ENCODE measurements around the gene TMEM221.

Gene TMEM221

GRCh38 chr19:17394891-17395415, 53.5 kb downstream of the TMEM221 start:
- DNase-seq (ENCODE audit: low read depth) = peak; percentile 33

GRCh38 chr19:17393914-17394313, 54.6 kb downstream of the TMEM221 start, which contains the start of gene CCDC194:
Gene CCDC194 (minus strand): TSS chr19:17394196. CDS start chr19:17394158, 38 bp downstream.
- no peak for TF ChIP-seq CTCF (conservative IDR thresholded peaks at IDR 0.05; ENCODE audit: control insufficient read depth, insufficient read depth, low read depth, low read length)
- no peak within 1 kb of the TSS for H3K4me3 ChIP-seq (ENCODE audit: control insufficient read depth, low read depth, low read length)

More at GRCh38 chr19:17394891-17395415, 53.5 kb downstream of the TMEM221 start:
- H3K4me3 ChIP-seq (ENCODE audit: control insufficient read depth, low read depth, low read length) = no peak overlapping the region
- TF ChIP-seq CTCF (conservative IDR thresholded peaks at IDR 0.05; ENCODE audit: control insufficient read depth, insufficient read depth, low read depth, low read length) = peak; percentile 29

GRCh38 chr19:17393002-17393401, 55.5 kb downstream of the TMEM221 start:
- TF ChIP-seq CTCF (conservative IDR thresholded peaks at IDR 0.05; ENCODE audit: control insufficient read depth, insufficient read depth, low read depth, low read length) = no peak
- DNase-seq (ENCODE audit: low read depth) = no peak

More at GRCh38 chr19:17393914-17394313, 54.6 kb downstream of the TMEM221 start, which contains the start of gene CCDC194:
- DNase-seq (ENCODE audit: low read depth) = no peak

GRCh38 chr19:17391371-17392151, 56.9 kb downstream of the TMEM221 start:
- no peak for DNase-seq (ENCODE audit: low read depth)
- no peak for TF ChIP-seq CTCF (conservative IDR thresholded peaks at IDR 0.05; ENCODE audit: control insufficient read depth, insufficient read depth, low read depth, low read length)

More at GRCh38 chr19:17393002-17393401, 55.5 kb downstream of the TMEM221 start:
- no peak overlapping the region for H3K4me3 ChIP-seq (ENCODE audit: control insufficient read depth, low read depth, low read length)

GRCh38 chr19:17390665-17391370, 57.6 kb downstream of the TMEM221 start:
- TF ChIP-seq CTCF (conservative IDR thresholded peaks at IDR 0.05; ENCODE audit: control insufficient read depth, insufficient read depth, low read depth, low read length) = peak; percentile 35
- H3K4me3 ChIP-seq (ENCODE audit: control insufficient read depth, low read depth, low read length) = peak overlapping the region; percentile 51
- peak; percentile 80 for DNase-seq (ENCODE audit: low read depth)

More at GRCh38 chr19:17391371-17392151, 56.9 kb downstream of the TMEM221 start:
- peak overlapping the region; percentile 37 for H3K4me3 ChIP-seq (ENCODE audit: control insufficient read depth, low read depth, low read length)

- H3K4me3 ChIP-seq (ENCODE audit: control insufficient read depth, low read depth, low read length) = peak overlapping the region; percentile 51
- DNase-seq (ENCODE audit: low read depth) = no peak
- no peak for TF ChIP-seq CTCF (conservative IDR thresholded peaks at IDR 0.05; ENCODE audit: control insufficient read depth, insufficient read depth, low read depth, low read length)
Observed at GRCh38 chr19:17389957-17390664, 58.4 kb downstream of the TMEM221 start.

Measured in fibroblast of mammary gland (primary cell).